GM10266 (cell line): ENCODE results near the gene JAKMIP1.

Experiments
- DNase-seq: peaks from one replicate; pipeline ENCODE4 v3.0.0; 2012; ENCODE audit errors: extremely low spot score
- CTCF ChIP-seq: IDR thresholded peaks from 2 replicates; pipeline ENCODE4 v1.5.1; 2012; ENCODE audit warnings: mild to moderate bottlenecking, low read depth; ENCODE audit not compliant: control insufficient read depth, insufficient read depth; ENCODE audit errors: missing control alignments

JAKMIP1 gene

GRCh38 chr4:6118201-6118600 is 82.1 kb downstream of the JAKMIP1 start:
- TF ChIP-seq CTCF = no peak
- no peak for DNase-seq

- no peak for TF ChIP-seq CTCF
- DNase-seq = no peak
Observed at GRCh38 chr4:6116696-6117285, 83.6 kb downstream of the JAKMIP1 start.

- no peak for TF ChIP-seq CTCF
- no peak for DNase-seq
Observed at GRCh38 chr4:6115746-6116586, 84.4 kb downstream of the JAKMIP1 start.

GRCh38 chr4:6115342-6115741 is 85.0 kb downstream of the JAKMIP1 start:
- no peak for TF ChIP-seq CTCF
- DNase-seq = no peak

- TF ChIP-seq CTCF = no peak
- no peak for DNase-seq
Observed at GRCh38 chr4:6114601-6115000, 85.7 kb downstream of the JAKMIP1 start.

- TF ChIP-seq CTCF = no peak
- no peak for DNase-seq
Observed at GRCh38 chr4:6114181-6114580, 86.2 kb downstream of the JAKMIP1 start.

GRCh38 chr4:6113641-6114040 is 86.7 kb downstream of the JAKMIP1 start:
- no peak for TF ChIP-seq CTCF
- DNase-seq = no peak
